Fibroblast of lung (primary cell): ENCODE results near the gene CSTF3. TPM values are rescaled to one million over a fixed set of nuclear protein-coding genes. Genes with fewer than 3 reads are reported as not detected.
"Not testable (repeated sequence)": the region's sequence is repeated elsewhere in the genome, so short reads cannot be mapped to it uniquely, and the experiment has no call there.

Source experiments
- DNase-seq, 2 donors: peaks; one replicate each; pipeline versions ENCODE4 v3.0.0 to v3.0.0-alpha.2; 2010; ENCODE audit warnings: low read depth in 2 of 2
- H2AFZ ChIP-seq: 2 replicates; pipeline ENCODE4 v1.5.1; 2012; ENCODE audit warnings: low read length, control low read depth, inconsistent platforms
- H3K27ac ChIP-seq: 2 replicates; pipeline ENCODE4 v1.5.1; 2011; ENCODE audit warnings: low read length, control low read depth; ENCODE audit not compliant: insufficient read depth
- H3K27me3 ChIP-seq: 2 replicates; pipeline ENCODE4 v1.5.1; 2011; ENCODE audit warnings: mild to moderate bottlenecking, low read length; ENCODE audit not compliant: control insufficient read depth, insufficient read depth
- H3K36me3 ChIP-seq: 2 replicates; pipeline ENCODE4 v1.5.1; 2011; ENCODE audit warnings: low read length; ENCODE audit not compliant: control insufficient read depth, insufficient read depth
- H3K4me1 ChIP-seq: 2 replicates; pipeline ENCODE4 v1.5.1; 2011; ENCODE audit warnings: low read length; ENCODE audit not compliant: control insufficient read depth, insufficient read depth; ENCODE audit errors: extremely low read depth
- H3K4me2 ChIP-seq: 2 replicates; pipeline ENCODE4 v1.5.1; 2011; ENCODE audit warnings: low read length, control low read depth; ENCODE audit not compliant: insufficient read depth; ENCODE audit errors: extremely low read depth
- H3K4me3 ChIP-seq, 4 experiments: fragments of 200-600 bp in 1 of 4; sonication (generic) in 1 of 4; replicated peaks in 1 of 4; 2 replicates each; pipeline ENCODE4 v1.5.1; 2011 to 2016; ENCODE audit warnings: low read length in 4 of 4, low read depth in 3 of 4, mild to moderate bottlenecking in 3 of 4, control low read depth in 2 of 4, inconsistent platforms in 1 of 4, mixed read lengths in 1 of 4; ENCODE audit not compliant: insufficient read depth in 1 of 4; ENCODE audit errors: control extremely low read depth in 1 of 4
- H3K79me2 ChIP-seq: 2 replicates; pipeline ENCODE4 v1.5.1; 2012; ENCODE audit warnings: mild to moderate bottlenecking, low read length, inconsistent platforms; ENCODE audit not compliant: control insufficient read depth, insufficient read depth
- H3K9ac ChIP-seq: 2 replicates; pipeline ENCODE4 v1.5.1; 2011; ENCODE audit warnings: mild to moderate bottlenecking, low read length, control low read depth; ENCODE audit not compliant: insufficient read depth
- H3K9me3 ChIP-seq: 2 replicates; pipeline ENCODE4 v1.5.1; 2012; ENCODE audit warnings: low read depth, low read length; ENCODE audit not compliant: control insufficient read depth, insufficient read depth
- H4K20me1 ChIP-seq: 2 replicates; pipeline ENCODE4 v1.5.1; 2011; ENCODE audit warnings: low read length; ENCODE audit not compliant: control insufficient read depth, insufficient read depth; ENCODE audit errors: extremely low read depth
- EZH2 ChIP-seq: IDR thresholded peaks from 2 replicates; pipeline ENCODE4 v1.5.1; 2012; ENCODE audit warnings: low read length, control low read depth, mild to moderate bottlenecking; ENCODE audit errors: missing control alignments
- polyA plus RNA-seq, 2 donors: library from polyadenylated mRNA; depleted of rRNA in 1 of 2; stranded (reverse) in 1 of 2; unstranded in 1 of 2; fragments of >200 nt; gene quantifications; 2 replicates each; pipeline ENCODE4 v1.2.1, GENCODE V29; 2011 to 2012; ENCODE audit warnings: missing spikeins in 1 of 2
- total RNA-seq: library from RNA; depleted of rRNA; stranded (reverse); fragments of >200 nt; gene quantifications from 2 replicates; pipeline ENCODE4 v1.2.1, GENCODE V29; 2014
- TF ChIP-seq, protein P1 (sequence below), 2 donors: IDR thresholded peaks in 1 of 2; conservative IDR thresholded peaks in 1 of 2; 1 replicate in 1 of 2; 2 replicates in 1 of 2; pipeline ENCODE4 v1.5.1; 2011 to 2012; ENCODE audit warnings: low read length in 2 of 2, control low read depth in 1 of 2, inconsistent platforms in 1 of 2, low read depth in 1 of 2, mild to moderate bottlenecking in 1 of 2

Gene CSTF3
- total and polyA plus RNA-seq, 2 donors (not counting 1 experiment from before 2014, with no cell fraction given), result 26.3 to 27.4 TPM

DNA sequence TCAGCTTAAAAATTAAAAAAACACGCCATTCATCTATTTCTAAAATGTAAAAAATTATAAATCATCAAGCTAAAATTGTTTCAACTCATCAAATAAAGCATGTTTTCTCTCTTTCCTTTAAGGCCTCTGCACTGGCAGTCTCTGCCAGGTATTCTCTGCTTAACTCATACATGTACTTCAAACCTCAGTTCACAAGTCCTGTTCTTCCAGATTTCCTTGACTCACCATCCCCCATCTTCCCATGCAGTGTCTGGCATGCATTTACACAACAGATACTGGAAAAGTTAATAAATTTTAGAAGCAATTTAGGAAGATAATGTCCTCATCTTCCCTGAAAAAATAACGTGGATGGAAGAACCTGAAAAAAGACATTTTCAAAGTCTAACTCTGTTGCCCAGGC is 32.5 kb downstream of the CSTF3 start:
- Histone ChIP-seq H3K9ac (no peak overlapping the region), H3K4me1 (no peaks in the 10 kb centered on the region), H3K27me3 (no peaks in the 10 kb centered on the region), H3K27ac (no peak overlapping the region), H3K9me3 (no peaks in the 10 kb centered on the region), H3K36me3 (no peaks in the 10 kb centered on the region), H3K79me2 (no peaks in the 10 kb centered on the region), H2AFZ (no peak overlapping the region), H3K4me3 (no peak overlapping the region), H3K4me2 (no peak overlapping the region), H4K20me1 (no peaks in the 10 kb centered on the region)
- no peak for TF ChIP-seq EZH2
- TF ChIP-seq, protein P1, sequence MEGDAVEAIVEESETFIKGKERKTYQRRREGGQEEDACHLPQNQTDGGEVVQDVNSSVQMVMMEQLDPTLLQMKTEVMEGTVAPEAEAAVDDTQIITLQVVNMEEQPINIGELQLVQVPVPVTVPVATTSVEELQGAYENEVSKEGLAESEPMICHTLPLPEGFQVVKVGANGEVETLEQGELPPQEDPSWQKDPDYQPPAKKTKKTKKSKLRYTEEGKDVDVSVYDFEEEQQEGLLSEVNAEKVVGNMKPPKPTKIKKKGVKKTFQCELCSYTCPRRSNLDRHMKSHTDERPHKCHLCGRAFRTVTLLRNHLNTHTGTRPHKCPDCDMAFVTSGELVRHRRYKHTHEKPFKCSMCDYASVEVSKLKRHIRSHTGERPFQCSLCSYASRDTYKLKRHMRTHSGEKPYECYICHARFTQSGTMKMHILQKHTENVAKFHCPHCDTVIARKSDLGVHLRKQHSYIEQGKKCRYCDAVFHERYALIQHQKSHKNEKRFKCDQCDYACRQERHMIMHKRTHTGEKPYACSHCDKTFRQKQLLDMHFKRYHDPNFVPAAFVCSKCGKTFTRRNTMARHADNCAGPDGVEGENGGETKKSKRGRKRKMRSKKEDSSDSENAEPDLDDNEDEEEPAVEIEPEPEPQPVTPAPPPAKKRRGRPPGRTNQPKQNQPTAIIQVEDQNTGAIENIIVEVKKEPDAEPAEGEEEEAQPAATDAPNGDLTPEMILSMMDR (conservative IDR thresholded peaks at IDR 0.05 in 1 of 2, IDR thresholded peaks at IDR 0.05 in 1 of 2; ENCODE audit: low read depth in 1 of 2, low read length in 2 of 2), result no peak
- no peak for DNase-seq

GRCh38 chr11:33125611-33126010 is 35.7 kb downstream of the CSTF3 start:
- Histone ChIP-seq H3K27me3 (no peaks in the 10 kb centered on the region), H3K36me3 (no peaks in the 10 kb centered on the region), H3K4me1 (no peaks in the 10 kb centered on the region), H3K9me3 (no peaks in the 10 kb centered on the region), H4K20me1 (no peaks in the 10 kb centered on the region), H3K79me2 (no peaks in the 10 kb centered on the region), H2AFZ (no peak overlapping the region), H3K27ac (no peak overlapping the region), H3K9ac (no peak overlapping the region), H3K4me3 (no peak overlapping the region), H3K4me2 (no peak overlapping the region)
- no peak for DNase-seq
- TF ChIP-seq, protein P1 (conservative IDR thresholded peaks at IDR 0.05 in 1 of 2, IDR thresholded peaks at IDR 0.05 in 1 of 2; ENCODE audit: low read depth in 1 of 2, low read length in 2 of 2), result no peak
- TF ChIP-seq EZH2, result no peak

DNA sequence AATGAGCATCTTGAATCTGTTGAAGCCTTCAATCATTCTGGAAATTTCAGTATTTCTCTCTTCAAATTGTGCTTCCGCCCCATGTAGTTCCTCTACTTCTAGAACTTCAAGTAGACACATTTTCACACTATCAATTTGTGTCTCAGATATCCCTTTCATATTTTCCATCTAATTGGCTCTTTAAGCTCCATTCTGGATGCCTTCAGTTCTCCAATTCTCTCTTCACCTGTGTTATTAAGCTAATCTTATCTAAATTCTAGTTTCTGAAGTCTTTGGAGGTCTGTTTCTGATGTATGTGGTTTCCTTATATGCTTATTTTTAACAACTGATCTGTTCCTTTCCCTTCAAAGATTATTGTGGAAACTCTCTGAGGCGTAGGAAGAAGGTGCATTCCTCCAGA is 36.3 kb downstream of the CSTF3 start:
- H3K79me2 ChIP-seq, result no peaks in the 10 kb centered on the region
- no peaks in the 10 kb centered on the region for H3K27me3 ChIP-seq
- H4K20me1 ChIP-seq, result no peaks in the 10 kb centered on the region
- DNase-seq, result no peak
- no peak overlapping the region for H2AFZ ChIP-seq
- H3K36me3 ChIP-seq, result no peaks in the 10 kb centered on the region
- no peaks in the 10 kb centered on the region for H3K4me1 ChIP-seq
- H3K9me3 ChIP-seq, result no peaks in the 10 kb centered on the region
- H3K4me2 ChIP-seq, result no peak overlapping the region
- H3K4me3 ChIP-seq, result no peak overlapping the region
- TF ChIP-seq, protein P1 (conservative IDR thresholded peaks at IDR 0.05 in 1 of 2, IDR thresholded peaks at IDR 0.05 in 1 of 2; ENCODE audit: low read depth in 1 of 2, low read length in 2 of 2), result no peak
- TF ChIP-seq EZH2, result no peak
- no peak overlapping the region for H3K27ac ChIP-seq
- H3K9ac ChIP-seq, result no peak overlapping the region

DNA sequence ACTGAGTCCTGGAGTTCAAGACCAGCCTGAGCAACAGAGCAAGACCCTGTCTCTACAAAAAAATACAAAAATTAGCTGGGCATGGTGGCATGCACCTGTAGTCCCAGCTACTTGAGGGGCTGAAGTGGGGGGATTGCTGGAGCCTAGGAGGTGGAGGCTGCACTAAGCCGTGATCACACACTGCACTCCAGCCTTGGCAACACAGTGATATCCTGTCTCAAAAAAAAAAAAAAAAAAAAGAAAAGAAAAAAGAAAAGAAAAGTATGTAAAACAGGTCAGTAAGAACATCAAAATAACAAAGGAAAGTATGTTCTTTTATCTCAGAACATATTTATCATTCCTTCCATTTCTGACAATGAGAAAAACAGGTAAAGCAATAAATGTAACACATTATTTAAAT is 38.6 kb downstream of the CSTF3 start:
- H3K9me3 ChIP-seq, H3K27ac ChIP-seq, H3K79me2 ChIP-seq, H3K27me3 ChIP-seq, H3K4me1 ChIP-seq, DNase-seq, H4K20me1 ChIP-seq, H2AFZ ChIP-seq, H3K9ac ChIP-seq, H3K4me2 ChIP-seq, H3K4me3 ChIP-seq, H3K36me3 ChIP-seq: not testable (repeated sequence)
